Glomerular visceral epithelial cell (primary cell): Measurements from ENCODE around the gene SEPTIN5.
"Not testable (repeated sequence)": the region's sequence is repeated elsewhere in the genome, so short reads cannot be mapped to it uniquely, and the experiment has no call there.

Source experiments
- DNase-seq: peaks from one replicate; pipeline ENCODE4 v3.0.0-alpha.2; 2016; ENCODE audit errors: extremely low spot score

Gene SEPTIN5

DNA sequence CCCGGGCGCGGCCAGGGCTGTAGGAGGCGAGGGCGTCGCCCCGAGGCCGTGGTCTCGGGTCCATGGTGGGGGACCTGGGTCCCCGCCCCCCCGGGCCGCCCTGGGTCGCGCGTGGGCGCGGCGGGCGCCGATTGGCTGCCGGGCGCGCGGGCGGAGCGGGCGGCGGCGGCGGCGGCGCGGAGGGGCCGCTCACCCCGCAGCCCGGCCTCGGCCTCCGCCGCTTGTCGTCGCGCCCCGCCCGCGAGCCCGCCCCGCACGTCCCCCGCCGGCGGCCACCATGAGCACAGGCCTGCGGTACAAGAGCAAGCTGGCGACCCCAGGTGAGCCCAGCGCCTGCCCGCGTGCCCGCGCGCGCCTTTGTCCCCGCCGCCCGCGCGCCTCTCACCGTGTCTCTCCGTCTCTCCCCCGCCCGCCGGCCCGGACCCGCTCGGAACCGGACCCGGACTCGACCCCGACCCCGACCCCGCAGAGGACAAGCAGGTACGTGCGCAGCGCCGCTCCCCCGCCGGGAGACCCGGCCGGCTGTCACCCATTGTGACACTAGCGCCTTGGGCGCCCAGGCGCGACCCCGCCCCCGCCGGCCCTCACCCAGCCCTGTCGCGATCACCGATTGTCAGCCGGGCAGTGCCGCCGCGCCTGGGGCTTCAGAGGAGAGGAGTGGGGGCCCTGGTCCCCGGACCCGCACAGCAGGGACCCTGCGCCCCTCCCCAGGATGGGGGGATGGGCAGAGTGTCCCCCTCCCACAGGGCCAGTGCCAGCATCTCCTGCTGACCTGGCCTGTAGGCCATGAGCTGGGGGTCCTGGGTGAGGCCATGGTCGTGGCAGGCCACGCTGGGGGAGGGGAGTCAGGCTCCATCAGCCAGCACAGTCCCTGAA, at the start of gene SEPTIN5:
SEPTIN5 (plus strand) TSS at position 192 of the 876 bp plus-strand sequence; CDS start at position 278, 86 bp downstream.
- DNase-seq = no peak

DNA sequence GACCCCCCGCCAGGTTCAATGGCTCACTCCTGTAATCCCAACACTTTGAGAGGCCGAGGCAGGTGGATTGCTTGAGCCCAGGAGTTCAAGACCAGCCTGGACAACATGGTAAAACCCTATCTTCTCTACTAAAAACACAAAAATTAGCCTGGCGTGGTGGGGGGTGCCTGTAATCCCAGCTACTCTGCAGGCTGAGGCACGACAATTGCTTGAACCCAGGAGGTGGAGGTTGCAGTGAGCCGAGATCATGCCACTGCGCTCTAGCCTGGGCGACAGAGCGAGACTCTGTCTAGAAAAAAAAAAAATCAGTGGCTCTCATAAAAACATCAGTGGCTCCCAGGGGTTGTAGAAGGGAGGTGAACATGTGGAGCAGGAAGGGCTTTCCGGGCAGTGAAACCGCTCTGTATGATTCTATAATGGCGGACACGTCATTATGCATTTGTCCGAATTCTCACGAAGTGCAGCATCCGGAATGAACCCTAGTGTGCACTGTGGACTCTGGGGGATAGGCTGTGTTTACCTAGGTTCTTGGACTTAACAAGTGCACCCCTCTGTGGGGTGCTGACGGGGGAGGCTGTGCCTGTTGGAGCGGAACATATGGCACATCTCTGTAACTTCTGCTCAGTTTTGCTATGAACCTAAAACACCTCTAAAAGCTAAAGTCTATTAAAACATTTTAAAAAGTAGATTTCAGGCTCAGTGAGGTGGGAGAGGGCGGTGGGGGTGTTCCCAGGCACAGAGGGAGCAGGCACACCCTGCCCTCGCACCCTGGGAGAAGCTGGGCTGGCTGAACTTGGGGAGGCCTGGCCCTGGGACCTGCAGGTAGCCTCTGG, 49.1 kb upstream of the SEPTIN5 start:
- no peak for DNase-seq

DNA sequence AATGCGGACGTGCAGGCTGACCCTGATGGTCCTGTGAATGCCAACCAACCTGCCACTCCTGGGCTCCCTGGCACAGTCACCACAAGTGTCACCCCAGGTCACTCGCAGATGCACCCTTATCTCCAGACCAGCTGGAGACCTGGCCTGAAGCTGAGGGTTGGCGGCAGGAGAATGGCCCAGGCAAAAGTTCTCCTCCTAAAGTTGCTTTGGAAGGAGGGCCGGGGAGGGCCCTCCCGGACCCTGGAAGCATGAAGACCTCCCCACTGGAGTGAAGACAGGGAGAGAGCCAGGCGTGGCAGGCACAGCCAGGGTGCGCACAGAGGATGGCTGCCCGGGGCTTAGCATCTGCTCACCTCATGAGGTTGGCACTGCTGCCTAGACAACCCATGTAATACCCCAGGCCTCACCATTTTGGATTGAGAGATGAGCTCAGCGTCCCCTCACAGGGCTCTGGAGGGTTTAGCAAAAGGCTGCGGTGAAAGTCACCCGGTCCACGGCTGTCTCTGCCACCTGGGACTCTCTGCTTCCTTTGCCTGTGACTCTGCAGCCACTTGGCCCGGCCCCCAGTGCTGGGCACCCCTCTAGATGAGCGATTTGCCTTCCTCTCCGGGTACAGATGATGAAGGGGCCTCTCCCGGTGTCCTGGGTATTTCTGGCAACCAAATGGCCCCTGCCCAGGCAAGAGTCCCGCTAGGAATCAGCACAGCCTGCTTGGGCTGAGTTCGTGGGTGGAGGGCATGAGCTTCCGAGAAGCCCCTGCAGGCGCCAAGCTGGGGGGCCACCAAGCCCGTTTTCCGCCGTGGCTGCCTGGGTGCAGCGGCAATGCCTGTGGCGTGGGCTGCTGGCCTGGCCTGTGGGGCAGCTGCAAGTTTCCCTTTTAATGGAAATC, 48.3 kb upstream of the SEPTIN5 start:
- no peak for DNase-seq

DNA sequence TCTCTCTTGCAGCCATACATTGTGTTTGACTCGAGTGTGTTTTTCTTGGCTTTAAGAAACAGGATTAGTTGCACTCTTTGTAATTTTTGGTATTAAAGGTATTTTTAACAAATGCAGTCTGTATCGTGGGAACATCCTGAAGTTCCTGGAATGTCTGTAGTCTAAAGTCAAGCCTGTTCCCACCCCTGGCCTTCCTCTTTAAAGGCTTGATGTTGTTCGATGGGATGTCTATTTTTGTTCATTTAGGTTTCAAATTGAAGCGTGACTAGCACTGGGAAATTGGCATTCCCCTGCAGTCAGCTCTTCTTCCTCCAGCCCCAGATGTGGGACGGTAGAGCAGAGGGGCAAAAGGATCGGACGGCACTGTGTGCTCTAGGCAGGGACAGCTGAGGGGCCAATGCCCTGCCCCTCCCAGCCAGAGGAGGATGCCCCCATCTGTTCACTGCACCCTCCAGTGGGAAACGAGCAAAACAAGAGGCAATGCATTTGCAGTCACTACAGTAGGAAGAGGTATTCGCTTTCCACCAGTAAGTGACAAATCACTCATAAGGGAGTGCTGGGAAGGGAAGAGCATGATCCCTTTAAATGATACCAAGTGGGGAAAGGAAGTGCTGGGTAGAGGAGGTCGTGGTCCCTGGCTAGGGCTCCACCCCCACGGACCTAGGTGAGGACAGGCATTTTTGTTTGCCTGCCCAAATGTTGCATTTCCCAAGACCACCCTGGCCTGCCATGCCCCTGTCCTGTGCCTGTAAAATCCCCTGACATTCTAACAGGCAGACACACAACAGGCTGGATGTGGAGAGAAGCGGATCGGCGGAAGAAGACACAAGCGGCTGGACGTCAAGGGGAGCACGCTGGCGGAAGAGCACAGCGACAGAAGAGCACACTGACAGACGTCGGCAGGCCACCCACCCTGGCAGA, 47.4 kb upstream of the SEPTIN5 start:
- no peak for DNase-seq

DNA sequence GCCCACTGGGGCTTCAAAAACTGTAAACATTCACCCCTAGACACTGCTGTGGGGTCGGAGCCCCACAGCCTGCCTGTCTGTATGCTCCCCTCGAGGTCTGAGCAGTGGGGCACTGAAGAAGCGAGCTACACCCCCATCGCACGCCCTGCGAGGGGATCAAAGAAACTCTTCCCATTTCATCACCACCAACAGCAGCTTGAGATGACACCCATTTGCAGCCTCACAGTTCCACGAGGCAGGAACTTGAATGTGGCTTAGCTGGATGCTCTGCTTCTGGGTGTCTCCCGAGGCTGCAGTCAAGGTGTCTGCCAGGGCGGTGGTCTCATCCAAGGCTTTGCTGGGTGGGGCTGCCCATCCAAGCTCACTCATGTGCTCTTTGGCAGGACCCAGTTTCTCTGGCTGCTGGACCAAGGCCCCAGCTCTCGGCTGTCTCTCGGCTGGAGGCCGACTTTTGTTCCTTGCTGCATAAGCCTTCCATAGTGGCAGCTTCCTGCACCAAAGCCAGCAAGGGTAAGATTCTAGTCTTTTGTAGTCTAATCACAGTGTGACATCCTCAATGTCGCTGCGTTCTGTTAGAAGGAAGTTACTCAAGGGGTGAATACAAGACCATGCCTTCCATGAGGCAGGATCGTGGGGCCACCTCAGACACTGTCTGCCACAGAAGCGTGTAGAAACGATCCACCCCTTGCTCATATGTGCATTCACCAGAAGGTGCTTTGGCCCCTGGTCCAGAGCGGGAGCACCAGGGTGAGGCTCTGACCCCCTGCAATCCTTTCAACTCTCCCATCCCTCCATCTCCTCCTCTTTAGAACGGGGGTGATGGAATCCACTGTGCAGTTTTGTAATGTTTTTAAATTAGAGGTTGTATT, 46.2 kb upstream of the SEPTIN5 start:
- DNase-seq = no peak

DNA sequence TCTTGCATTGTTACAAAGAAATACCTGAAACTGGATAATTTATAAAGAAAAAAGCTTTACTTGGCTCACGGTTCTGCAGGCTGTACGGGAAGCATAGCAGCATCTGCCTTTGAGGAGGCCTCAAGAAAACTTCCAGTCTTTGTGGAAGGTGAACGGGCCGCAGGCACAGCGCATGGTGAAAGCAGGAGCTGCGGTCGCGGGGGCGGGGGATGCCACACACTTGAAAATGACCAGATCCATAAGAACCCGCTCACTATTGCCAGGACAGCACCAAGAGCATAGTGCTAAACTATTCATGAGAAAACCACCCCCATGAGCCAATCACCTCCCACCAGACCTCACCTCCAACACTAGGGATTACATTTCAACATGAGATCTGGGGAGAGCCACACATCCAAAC, 45.6 kb upstream of the SEPTIN5 start:
- no peak for DNase-seq

DNA sequence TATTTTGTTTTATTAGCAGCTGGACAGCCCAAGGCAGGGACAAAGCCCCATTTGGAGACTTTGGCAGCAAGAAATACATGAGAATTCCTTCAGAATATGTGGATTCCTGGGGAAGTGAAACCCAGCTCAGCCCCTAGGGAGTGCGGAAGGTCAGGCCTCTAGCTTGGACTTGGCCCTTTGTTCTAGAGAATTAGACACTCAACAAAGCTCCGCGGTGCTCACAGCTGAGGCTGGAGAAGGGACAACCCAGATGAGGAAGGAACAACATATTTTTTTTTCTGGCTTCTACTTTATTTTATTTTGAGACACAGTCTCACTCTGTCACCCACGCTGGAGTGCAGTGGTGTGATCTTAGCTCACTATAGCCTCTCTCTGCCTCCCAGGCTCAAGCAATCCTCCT, 44.7 kb upstream of the SEPTIN5 start:
- DNase-seq = no peak

DNA sequence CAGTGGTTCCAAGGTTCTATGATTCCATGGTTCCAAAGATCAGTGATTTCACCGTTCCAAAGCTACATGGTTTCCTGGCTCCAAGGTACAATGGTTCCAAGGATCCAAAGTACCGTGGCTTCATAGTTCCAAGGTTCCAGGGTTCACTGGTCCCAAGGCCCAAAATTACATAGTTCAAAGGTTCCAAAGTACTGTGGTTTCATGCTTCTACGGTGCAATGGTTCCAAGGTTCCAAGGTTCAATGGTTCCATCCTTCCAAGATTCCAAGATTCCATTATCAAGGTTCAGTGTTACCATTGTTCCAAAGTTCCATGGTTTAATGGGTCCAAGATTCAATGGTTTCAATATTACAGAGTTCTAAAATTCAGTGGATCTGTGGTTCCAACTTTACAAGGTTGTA, 43.0 kb upstream of the SEPTIN5 start:
- no peak for DNase-seq

DNA sequence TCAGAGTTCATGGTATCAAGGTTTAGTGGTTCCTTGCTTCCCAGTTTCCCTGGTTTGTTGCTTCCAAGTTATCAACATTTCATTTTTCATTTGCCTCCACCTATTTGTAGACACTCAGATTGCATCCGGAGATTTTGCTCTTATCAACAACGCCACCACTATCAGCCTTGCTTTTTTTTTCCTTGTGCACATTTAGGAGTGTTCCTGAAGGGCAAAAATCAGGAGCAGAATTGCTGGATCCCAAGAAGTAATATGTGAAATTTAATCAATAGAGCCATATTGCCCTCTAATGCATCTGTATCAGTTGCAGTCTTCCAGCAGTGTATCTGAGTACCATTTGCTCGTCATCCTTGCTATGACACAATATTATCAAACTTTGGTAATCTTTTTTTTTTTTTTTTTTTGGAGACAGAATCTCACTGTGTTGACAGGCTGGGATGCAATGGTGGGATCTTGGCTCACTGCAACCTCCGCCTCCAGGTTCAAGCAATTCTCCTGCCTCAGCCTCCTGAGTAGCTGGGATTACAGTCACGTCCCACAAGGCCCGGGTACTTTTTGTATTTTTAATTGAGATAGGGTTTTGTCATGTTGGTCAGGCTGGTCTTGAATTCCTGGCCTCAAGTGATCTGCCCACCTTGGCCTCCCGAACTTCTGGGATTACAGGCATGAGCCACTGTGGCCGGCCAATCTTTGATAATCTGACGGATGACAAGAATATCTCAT, 42.1 kb upstream of the SEPTIN5 start:
- DNase-seq = no peak

DNA sequence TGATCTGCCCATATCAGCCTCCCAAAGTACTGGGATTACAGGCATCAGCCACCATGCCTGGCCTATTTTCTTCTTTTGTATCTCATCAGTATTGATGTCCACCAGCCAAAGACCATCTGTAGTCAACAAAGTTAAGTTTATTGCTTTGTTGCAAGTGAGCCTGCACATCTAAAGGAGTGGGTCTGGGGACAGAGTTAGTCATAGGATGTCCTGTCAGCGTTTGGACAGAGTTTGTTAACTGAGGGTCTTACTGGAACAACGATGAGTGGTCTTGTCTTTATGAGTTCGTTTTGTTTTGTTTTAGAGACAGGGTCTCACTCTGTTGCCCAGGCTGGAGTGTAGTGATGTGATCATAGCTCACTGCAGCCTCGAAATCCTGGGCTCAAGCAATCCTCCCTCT, 40.6 kb upstream of the SEPTIN5 start:
- no peak for DNase-seq

DNA sequence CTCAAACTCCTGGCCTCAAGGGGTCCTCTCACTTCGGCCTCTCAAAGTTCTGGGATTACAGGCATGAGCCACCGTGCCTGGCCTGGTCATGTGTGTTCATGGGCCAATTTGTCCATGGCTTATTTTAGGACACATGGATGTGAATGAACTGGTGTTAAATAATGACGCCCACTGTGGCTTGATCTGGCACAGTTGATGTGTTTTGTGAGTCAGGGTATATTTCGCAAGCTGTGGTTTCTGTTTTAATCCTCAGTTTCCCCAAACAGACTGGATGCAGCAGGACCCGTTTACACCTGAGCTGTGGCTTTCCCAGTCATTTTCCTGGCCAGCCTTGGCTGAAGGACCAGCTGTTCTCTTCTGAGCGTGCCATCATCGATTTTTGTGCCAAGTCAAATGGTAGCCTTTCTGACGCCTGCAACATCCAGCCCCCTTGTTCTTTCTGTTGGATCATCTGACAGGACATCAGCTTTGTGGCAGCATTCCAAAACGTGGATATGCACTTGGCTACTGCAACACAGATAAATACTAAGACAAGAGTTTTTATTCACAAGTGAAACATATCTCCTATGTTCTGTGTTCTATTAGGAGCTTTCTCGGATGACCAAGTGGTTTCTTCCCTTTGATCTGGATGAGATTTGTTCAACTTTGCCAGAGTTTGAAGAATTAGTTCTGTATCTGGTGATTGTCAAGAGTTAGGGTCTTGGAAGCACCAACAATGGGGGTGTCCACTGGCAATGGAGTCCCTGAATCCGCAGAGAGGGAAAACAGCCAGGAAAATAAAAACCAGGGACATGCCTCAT, 40.0 kb upstream of the SEPTIN5 start:
- DNase-seq = no peak

DNA sequence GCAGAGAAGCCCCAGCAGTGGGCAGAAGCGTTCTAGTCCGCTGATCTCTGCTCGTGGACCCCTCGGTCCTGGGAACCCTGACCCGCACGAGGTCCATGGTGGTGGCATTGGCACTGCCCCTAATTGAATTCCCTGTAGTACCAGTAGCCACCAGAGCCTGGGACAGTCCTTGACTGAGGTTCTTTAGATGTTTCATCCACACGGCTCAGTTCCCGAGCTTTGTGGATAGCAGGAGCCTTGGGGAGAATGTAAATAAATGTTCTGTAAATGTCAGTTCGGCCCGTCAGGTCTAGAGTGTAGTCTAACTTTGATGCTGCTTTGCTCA, 39.4 kb upstream of the SEPTIN5 start:
- DNase-seq = no peak

DNA sequence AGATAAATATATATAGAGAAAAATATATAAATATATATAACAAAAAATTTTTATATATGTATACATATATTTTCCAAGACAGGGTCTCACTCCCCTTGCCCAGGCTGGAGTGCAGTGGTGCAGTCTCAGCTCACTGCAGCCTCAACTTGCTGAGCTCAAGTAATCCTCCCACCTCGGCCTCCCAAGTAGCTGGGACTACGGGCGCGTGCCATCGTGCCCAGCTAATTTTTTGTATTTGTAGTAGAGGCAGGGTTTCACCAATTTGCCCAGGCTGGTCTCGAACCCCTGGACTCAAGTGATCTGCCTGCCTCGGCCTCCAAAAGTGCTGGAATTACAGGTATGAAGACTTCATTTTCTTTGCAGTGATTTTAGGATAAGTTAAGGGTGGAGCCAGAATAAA, 38.9 kb upstream of the SEPTIN5 start:
- DNase-seq = no peak

DNA sequence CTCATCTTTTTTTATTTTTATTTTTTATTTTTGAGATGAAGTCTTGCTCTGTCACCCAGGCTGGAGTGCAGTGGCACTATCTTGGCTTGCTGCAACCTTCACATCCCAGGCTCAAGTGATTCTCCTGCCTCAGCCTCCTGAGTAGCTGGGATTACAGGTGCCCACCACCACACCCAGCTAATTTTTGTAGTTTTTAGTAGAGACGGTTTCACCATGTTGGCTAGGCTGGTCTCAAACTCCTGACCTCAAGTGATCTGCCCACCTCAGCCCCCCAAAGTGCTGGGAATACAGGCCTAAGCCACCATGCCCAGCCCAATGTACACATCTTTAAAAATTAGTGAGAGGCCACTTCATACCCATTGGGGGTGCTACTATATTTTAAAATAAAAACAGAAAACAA, 37.9 kb upstream of the SEPTIN5 start:
- DNase-seq = not testable (repeated sequence)

DNA sequence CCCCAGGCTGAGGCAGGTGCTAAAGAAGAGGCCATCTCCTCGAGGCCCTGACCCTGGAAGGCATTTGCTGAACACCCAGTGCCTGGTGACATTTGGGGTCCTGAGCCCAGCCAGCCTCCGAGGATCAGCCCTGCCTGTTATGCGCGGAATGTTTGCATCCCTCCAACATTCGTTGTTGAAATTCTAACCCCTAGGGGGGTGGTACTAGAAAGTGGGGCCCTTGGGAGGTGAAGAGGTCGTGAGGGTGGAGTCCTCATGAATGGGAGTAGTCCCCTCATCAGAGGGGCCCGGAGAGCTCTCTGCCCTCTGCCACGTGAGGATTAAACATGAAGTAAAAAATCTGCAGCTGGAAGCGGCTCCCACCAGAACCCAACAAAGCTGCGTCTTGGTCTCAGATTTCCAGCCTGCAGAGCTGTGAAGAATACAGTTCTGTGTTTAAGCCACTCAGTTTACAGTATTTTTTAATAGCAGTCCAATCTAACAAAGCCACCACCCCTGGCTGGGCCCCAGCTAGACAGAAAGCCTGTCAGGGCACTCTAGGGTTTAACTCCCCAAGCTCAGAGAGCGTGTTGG, 35.3 kb upstream of the SEPTIN5 start:
- DNase-seq = no peak

DNA sequence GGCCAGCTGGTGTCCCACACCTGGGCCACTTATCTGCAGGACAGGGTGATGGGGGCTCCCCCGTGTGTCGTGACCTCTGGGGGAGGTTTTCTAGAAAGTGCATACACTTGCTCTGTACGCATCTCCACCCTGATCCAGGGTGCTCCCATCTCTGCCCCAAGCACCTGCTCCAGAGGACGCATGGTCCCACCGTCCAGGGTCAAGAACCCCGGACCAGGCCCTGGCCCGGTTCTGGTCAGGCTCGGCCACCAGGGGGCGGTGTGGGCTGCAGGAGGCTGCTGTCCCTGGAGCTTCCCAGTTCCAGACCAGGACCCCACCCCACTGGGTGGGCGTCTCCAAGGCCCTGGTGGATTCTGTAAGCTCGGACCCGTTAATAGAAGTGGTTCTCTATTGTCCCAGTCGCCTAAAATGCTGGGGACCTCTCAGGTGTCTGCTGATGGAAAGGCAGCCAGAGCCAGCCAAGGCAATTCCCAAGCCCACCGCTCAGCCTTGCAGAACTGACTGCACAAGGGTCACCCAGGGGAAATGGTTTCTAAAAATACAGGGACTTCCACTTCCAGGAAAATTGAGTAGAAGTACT, 34.7 kb upstream of the SEPTIN5 start:
- peak; percentile 3 for DNase-seq

DNA sequence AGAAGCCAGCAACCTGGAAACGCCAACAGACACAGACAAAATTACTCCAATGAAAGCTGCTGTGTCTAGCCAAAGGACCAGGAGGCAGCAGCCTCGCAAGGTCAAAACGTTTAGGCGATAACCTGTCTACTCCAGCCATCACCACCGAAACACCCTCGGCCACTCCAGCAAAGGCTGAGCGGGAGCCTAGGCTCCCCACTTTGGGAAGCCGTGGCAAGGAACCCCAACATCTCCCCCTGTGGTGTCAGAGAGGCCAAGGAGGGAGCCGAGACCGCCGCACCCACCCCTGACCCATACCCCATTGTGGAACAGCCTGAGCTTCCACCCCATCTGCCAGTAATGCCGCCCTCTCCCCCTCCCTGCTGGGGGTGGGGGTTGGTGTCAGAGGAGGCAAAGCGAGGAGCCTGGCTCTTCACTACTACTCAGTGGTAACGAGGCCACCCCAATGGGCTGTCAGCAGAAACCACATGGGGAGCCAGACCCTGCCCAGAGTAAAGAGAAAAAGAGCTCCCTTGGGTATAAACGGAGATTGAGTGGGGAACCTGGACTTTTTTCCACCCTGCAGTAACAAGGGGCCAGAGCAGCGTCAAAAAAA, 33.9 kb upstream of the SEPTIN5 start:
- no peak for DNase-seq
